ENCODE data around the gene GNG14.
A peak's percentile ranks its signal among the peaks of the same experiment; 100 is the strongest.
"Not testable (repeated sequence)": the region's sequence is repeated elsewhere in the genome, so short reads cannot be mapped to it uniquely, and the experiment has no call there.

Gene GNG14

DNA sequence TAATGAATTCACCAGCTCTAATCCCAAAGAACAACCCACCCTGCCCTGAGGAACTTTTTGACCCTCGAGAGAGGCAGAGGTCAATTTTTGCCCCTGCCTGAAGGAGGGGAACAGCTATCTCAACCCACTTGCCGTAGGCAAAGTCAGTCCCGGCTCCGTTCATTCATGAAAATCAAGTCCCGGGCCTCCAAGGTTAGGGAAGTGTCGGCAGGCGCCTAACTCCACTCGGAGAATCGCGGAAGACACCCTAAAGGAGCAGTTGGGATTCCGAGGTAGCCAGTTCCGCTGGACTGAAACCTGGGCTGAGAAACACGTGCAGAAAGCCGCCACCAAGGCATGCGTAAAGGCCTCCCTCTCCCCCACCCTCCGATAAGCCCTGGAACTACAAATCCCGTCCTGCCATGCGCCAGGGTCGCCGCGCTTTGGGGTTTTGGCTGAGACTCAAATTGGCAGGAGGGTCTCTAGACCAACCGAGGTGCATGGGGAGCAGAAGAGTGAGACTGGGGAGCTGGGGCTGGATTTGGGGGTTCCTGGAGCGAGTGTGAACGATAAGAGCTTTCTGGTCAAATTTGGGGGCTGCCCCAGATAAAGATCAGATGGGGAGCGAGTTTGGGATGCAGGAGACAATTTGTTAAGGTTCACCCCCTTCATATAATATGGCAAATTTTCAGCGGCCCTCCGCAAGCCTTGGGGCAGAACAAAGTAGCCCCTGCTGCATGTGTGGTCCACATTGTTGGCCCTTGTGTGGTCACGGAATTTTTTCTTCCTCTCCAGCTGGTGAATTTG, 36.0 kb downstream of the GNG14 start, which contains the start of gene TNPO2:
Gene TNPO2, minus strand, starts transcription at position 292 of the 786 bp plus-strand sequence. CDS start 2,955 bp downstream, outside the sequence.
- peaks cover 26% of the 10 kb centered on the region for H3K4me1 ChIP-seq (ENCODE audit: insufficient read depth, low read length, poor library complexity, severe bottlenecking)
- peak within 1 kb of the TSS; percentile 99 for H3K9ac ChIP-seq (ENCODE audit: low read depth, low read length, poor library complexity, severe bottlenecking)
- H3K27me3 ChIP-seq (ENCODE audit: insufficient read depth, low read length, poor library complexity, severe bottlenecking): no peaks in the 10 kb centered on the region
- peaks cover 17% of the 10 kb centered on the region; the same call in 1 of the 2 replicates for H3K36me3 ChIP-seq (ENCODE audit: insufficient read depth, low read length)
- peak within 1 kb of the TSS; percentile 94 for H3K4me3 ChIP-seq (ENCODE audit: low read length, poor library complexity, severe bottlenecking)
- peak within 1 kb of the TSS; percentile 95 for H3K4me2 ChIP-seq (ENCODE audit: low read depth, low read length, poor library complexity, severe bottlenecking)
- no peaks in the 10 kb centered on the region for H3F3A ChIP-seq (ENCODE audit: low read depth)
- peaks cover 29% of the 10 kb centered on the region for H4K20me1 ChIP-seq (ENCODE audit: insufficient read depth, low read length, poor library complexity, severe bottlenecking)
- H2AFZ ChIP-seq (ENCODE audit: low read length): peak within 1 kb of the TSS; percentile 88
- no peak for TF ChIP-seq EZH2phosphoT487 (IDR thresholded peaks at IDR 0.05; ENCODE audit: borderline replicate concordance)
- TF ChIP-seq, protein P1, sequence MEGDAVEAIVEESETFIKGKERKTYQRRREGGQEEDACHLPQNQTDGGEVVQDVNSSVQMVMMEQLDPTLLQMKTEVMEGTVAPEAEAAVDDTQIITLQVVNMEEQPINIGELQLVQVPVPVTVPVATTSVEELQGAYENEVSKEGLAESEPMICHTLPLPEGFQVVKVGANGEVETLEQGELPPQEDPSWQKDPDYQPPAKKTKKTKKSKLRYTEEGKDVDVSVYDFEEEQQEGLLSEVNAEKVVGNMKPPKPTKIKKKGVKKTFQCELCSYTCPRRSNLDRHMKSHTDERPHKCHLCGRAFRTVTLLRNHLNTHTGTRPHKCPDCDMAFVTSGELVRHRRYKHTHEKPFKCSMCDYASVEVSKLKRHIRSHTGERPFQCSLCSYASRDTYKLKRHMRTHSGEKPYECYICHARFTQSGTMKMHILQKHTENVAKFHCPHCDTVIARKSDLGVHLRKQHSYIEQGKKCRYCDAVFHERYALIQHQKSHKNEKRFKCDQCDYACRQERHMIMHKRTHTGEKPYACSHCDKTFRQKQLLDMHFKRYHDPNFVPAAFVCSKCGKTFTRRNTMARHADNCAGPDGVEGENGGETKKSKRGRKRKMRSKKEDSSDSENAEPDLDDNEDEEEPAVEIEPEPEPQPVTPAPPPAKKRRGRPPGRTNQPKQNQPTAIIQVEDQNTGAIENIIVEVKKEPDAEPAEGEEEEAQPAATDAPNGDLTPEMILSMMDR (conservative IDR thresholded peaks at IDR 0.05; ENCODE audit: low read length): no peak
- H3K79me2 ChIP-seq (ENCODE audit: insufficient read depth, low read length): peaks cover 50% of the 10 kb centered on the region
- no peaks in the 10 kb centered on the region for H3K9me3 ChIP-seq (ENCODE audit: insufficient read depth, low read depth, low read length)
- H3K9me2 ChIP-seq (replicated peaks; ENCODE audit: low read depth, low read length): no peaks in the 10 kb centered on the region

DNA sequence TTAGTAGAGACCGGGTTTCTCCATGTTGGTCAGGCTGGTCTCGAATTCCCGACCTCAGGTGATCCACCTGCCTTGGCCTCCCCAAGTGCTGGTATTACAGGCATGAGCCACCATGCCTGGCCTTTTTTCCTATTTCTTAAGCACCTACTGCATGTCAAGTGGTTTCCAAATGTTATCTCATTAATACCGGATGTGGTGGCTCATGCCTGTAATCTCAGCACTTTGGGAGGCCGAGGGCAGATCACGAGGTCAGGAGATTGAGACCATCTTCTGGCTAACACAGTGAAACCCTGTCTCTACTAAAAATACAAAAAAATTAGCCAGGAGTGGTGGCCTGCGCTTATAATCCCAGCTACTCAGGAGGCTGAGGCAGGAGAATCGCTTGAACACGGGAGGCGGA, 37.8 kb downstream of the GNG14 start:
- not testable (repeated sequence) for H3K9me3 ChIP-seq (ENCODE audit: insufficient read depth, low read depth, low read length); H3K4me2 ChIP-seq (ENCODE audit: low read depth, low read length, poor library complexity, severe bottlenecking); H3K27me3 ChIP-seq (ENCODE audit: insufficient read depth, low read length, poor library complexity, severe bottlenecking); H3K9ac ChIP-seq (ENCODE audit: low read depth, low read length, poor library complexity, severe bottlenecking); H3K9me2 ChIP-seq (replicated peaks; ENCODE audit: low read depth, low read length); H2AFZ ChIP-seq (ENCODE audit: low read length); H3F3A ChIP-seq (ENCODE audit: low read depth); H3K4me3 ChIP-seq (ENCODE audit: low read length, poor library complexity, severe bottlenecking)
- H4K20me1 ChIP-seq (ENCODE audit: insufficient read depth, low read length, poor library complexity, severe bottlenecking): peaks cover 27% of the 10 kb centered on the region
- H3K36me3 ChIP-seq (ENCODE audit: insufficient read depth, low read length): peaks cover 29% of the 10 kb centered on the region; the same call in 1 of the 2 replicates
- peaks cover 48% of the 10 kb centered on the region for H3K79me2 ChIP-seq (ENCODE audit: insufficient read depth, low read length)
- H3K4me1 ChIP-seq (ENCODE audit: insufficient read depth, low read length, poor library complexity, severe bottlenecking): peaks cover 22% of the 10 kb centered on the region

- peaks cover 20% of the 10 kb centered on the region for H3K4me1 ChIP-seq (ENCODE audit: insufficient read depth, low read length, poor library complexity, severe bottlenecking)
- no peaks in the 10 kb centered on the region for H3K9me2 ChIP-seq (replicated peaks; ENCODE audit: low read depth, low read length)
- H3K4me2 ChIP-seq (ENCODE audit: low read depth, low read length, poor library complexity, severe bottlenecking): no peak overlapping the region
- no peaks in the 10 kb centered on the region for H3K27me3 ChIP-seq (ENCODE audit: insufficient read depth, low read length, poor library complexity, severe bottlenecking)
- no peaks in the 10 kb centered on the region for H3F3A ChIP-seq (ENCODE audit: low read depth)
- H3K4me3 ChIP-seq (ENCODE audit: low read length, poor library complexity, severe bottlenecking): no peak overlapping the region
- TF ChIP-seq, protein P1 (conservative IDR thresholded peaks at IDR 0.05; ENCODE audit: low read length): no peak
- TF ChIP-seq EZH2phosphoT487 (IDR thresholded peaks at IDR 0.05; ENCODE audit: borderline replicate concordance): no peak
- H3K36me3 ChIP-seq (ENCODE audit: insufficient read depth, low read length): peaks cover 34% of the 10 kb centered on the region; the same call in 1 of the 2 replicates
- H2AFZ ChIP-seq (ENCODE audit: low read length): no peak overlapping the region
- peaks cover 48% of the 10 kb centered on the region for H3K79me2 ChIP-seq (ENCODE audit: insufficient read depth, low read length)
- H3K9me3 ChIP-seq (ENCODE audit: insufficient read depth, low read depth, low read length): no peaks in the 10 kb centered on the region
- no peak overlapping the region for H3K9ac ChIP-seq (ENCODE audit: low read depth, low read length, poor library complexity, severe bottlenecking)
- H4K20me1 ChIP-seq (ENCODE audit: insufficient read depth, low read length, poor library complexity, severe bottlenecking): peaks cover 27% of the 10 kb centered on the region
Measured at GRCh38 chr19:12726988-12727316, 39.2 kb downstream of the GNG14 start.
